ENCODE data around the gene CAND2. TPM values are rescaled to one million over a fixed set of nuclear protein-coding genes. Genes with fewer than 3 reads are reported as not detected.

CAND2 gene
- total and polyA plus RNA-seq, 10 of the 15 experiments (the other 5 are each of a cell fraction or from before 2014, with no cell fraction given) = 0.03 to 1.9 (median 0.52) TPM

- ATAC-seq (peak; percentile 36; the same call in 1 of the 3 replicates), FAIRE-seq (no peak), DNase-seq (ENCODE audit: low read depth, low spot score) (no peak)
- ChIA-PET POLR2A (no interaction called here), SMC1A (ENCODE audit: uncharacterized antibody, unreplicated experiment) (interaction anchor here (0.7 kb wide), 1 partner anchor 59 kb away, joined by 3 read pairs; the partner anchor contains the start of gene RPL32), CTCF (interaction anchor here (0.9 kb wide), 1 partner anchor 8 kb away, joined by 4 read pairs; no protein-coding TSS in a partner anchor), RAD21 (ENCODE audit: unreplicated experiment) (interaction anchor here (0.6 kb wide), 1 partner anchor 21 kb away, joined by 3 read pairs; no protein-coding TSS in a partner anchor)
- H3K4me2 ChIP-seq (ENCODE audit: control insufficient read depth, insufficient read depth) = no peak overlapping the region
- peaks cover 2 to 4% of the 10 kb centered on the region in 2 experiments; a peak in 2 of 4 replicates for H3K27me3 ChIP-seq (replicated peaks in 1 of 2; ENCODE audit: control insufficient read depth in 2 of 2, insufficient read depth in 2 of 2, low read length in 1 of 2)
- H3K4me3 ChIP-seq = no peak overlapping the region
- intact Hi-C loops (cut with micrococcal nuclease; ENCODE audit: unreplicated experiment) (no loop called here), in situ Hi-C loops (cut with MboI) (no loop called here)
- H3K79me2 ChIP-seq (ENCODE audit: control insufficient read depth, insufficient read depth, low read length) = no peaks in the 10 kb centered on the region
- no peak overlapping the region for H2AFZ ChIP-seq (ENCODE audit: control insufficient read depth, low read depth, low read length)
- no peaks in the 10 kb centered on the region for H3K9me3 ChIP-seq (replicated peaks; ENCODE audit: control insufficient read depth, insufficient read depth, low read length)
- 45% methylated on average over 6 of the region's 6 CpGs for WGBS (ENCODE audit: insufficient coverage, insufficient replicate concordance, low lambda C conversion rate, missing lambda C conversion rate)
- H3K9ac ChIP-seq (ENCODE audit: control insufficient read depth, insufficient read depth, low read length) = no peak overlapping the region
- no peaks in the 10 kb centered on the region for H3K4me1 ChIP-seq (ENCODE audit: control insufficient read depth, insufficient read depth, low read length)
- H4K20me1 ChIP-seq (ENCODE audit: control insufficient read depth, insufficient read depth) = no peaks in the 10 kb centered on the region
- H3K36me3 ChIP-seq (ENCODE audit: control insufficient read depth in 2 of 2, insufficient read depth in 2 of 2, low read length in 1 of 2) = no peaks in the 10 kb centered on the region
- TF ChIP-seq PKNOX1 (IDR thresholded peaks at IDR 0.05) (peak; percentile 45), BMI1 (IDR thresholded peaks at IDR 0.05; ENCODE audit: borderline replicate concordance) (no peak)
- H3K27ac ChIP-seq (ENCODE audit: control insufficient read depth, insufficient read depth) = no peak overlapping the region
- BruUV-seq (replicated peaks) = no TSS peak
Observed at GRCh38 chr3:12782172-12782815, 14.2 kb upstream of the CAND2 start.

GRCh38 chr3:12785096-12785495 is 11.4 kb upstream of the CAND2 start:
- DNase-seq (ENCODE audit: low read depth, low spot score) (no peak), FAIRE-seq (no peak), ATAC-seq (no peak)
- Histone ChIP-seq H3K79me2 (ENCODE audit: control insufficient read depth, insufficient read depth, low read length) (no peaks in the 10 kb centered on the region), H3K36me3 (ENCODE audit: control insufficient read depth in 2 of 2, insufficient read depth in 2 of 2, low read length in 1 of 2) (no peaks in the 10 kb centered on the region), H3K9me3 (replicated peaks; ENCODE audit: control insufficient read depth, insufficient read depth, low read length) (no peaks in the 10 kb centered on the region), H3K9ac (ENCODE audit: control insufficient read depth, insufficient read depth, low read length) (no peak overlapping the region), H3K4me2 (ENCODE audit: control insufficient read depth, insufficient read depth) (no peak overlapping the region), H3K27me3 (replicated peaks in 1 of 2; ENCODE audit: control insufficient read depth in 2 of 2, insufficient read depth in 2 of 2, low read length in 1 of 2) (peaks cover 2 to 4% of the 10 kb centered on the region in 2 experiments; a peak in 2 of 4 replicates), H3K27ac (ENCODE audit: control insufficient read depth, insufficient read depth) (no peak overlapping the region), H2AFZ (ENCODE audit: control insufficient read depth, low read depth, low read length) (no peak overlapping the region), H4K20me1 (ENCODE audit: control insufficient read depth, insufficient read depth) (no peaks in the 10 kb centered on the region), H3K4me3 (no peak overlapping the region), H3K4me1 (ENCODE audit: control insufficient read depth, insufficient read depth, low read length) (no peaks in the 10 kb centered on the region)
- WGBS (ENCODE audit: insufficient coverage, insufficient replicate concordance, low lambda C conversion rate, missing lambda C conversion rate) = 12% methylated on average over 4 of the region's 4 CpGs
- intact Hi-C loops (cut with micrococcal nuclease; ENCODE audit: unreplicated experiment) (no loop called here), in situ Hi-C loops (cut with MboI) (no loop called here)
- CTCF ChIA-PET = interaction anchor here (0.6 kb wide), 1 partner anchor 62 kb away, joined by 3 read pairs; no protein-coding TSS in a partner anchor
- TF ChIP-seq ZBED1 (IDR thresholded peaks at IDR 0.05; ENCODE audit: borderline replicate concordance) (no peak), STAT3 (IDR thresholded peaks at IDR 0.05; ENCODE audit: low read depth, low read length) (no peak), CREB1 (IDR thresholded peaks at IDR 0.05; ENCODE audit: low read depth) (no peak), NFYB (IDR thresholded peaks at IDR 0.05; ENCODE audit: insufficient read depth, low read depth, low read length) (no peak), BCLAF1 (IDR thresholded peaks at IDR 0.05) (no peak), TAF1 (IDR thresholded peaks at IDR 0.05; ENCODE audit: borderline replicate concordance, low read depth, low read length) (no peak), RAD21 (IDR thresholded peaks at IDR 0.05; ENCODE audit: insufficient read depth, low read depth, low read length) (no peak), SREBF2 (IDR thresholded peaks at IDR 0.05; ENCODE audit: low read length) (no peak), PKNOX1 (IDR thresholded peaks at IDR 0.05) (no peak), WRNIP1 (IDR thresholded peaks at IDR 0.05; ENCODE audit: borderline replicate concordance, low read depth, low read length) (no peak)
- SMC1A ChIA-PET (ENCODE audit: uncharacterized antibody, unreplicated experiment) = no interaction called here
- RAD21 ChIA-PET (ENCODE audit: unreplicated experiment) = no interaction called here
- BruUV-seq (replicated peaks) = no TSS peak
- POLR2A ChIA-PET = no interaction called here

Measured in GM12878 (cell line).